Left cardiac atrium (tissue), 4 donors: ENCODE data around the gene TNRC6B. TPM values are rescaled to one million over a fixed set of nuclear protein-coding genes. Genes with fewer than 3 reads are reported as not detected.
A peak's percentile ranks its signal among the peaks of the same experiment; 100 is the strongest.
"Not testable (repeated sequence)": the region's sequence is repeated elsewhere in the genome, so short reads cannot be mapped to it uniquely, and the experiment has no call there.

Source experiments
- ATAC-seq, 2 donors: fragments of 200-7000 bp; cut with Tn5 transposase; one replicate each; pipeline ENCODE4 v1.9.1; 2020; ENCODE audit warnings: mild to moderate bottlenecking in 2 of 2, moderate library complexity in 2 of 2
- DNase-seq: peaks from one replicate; pipeline ENCODE4 v3.0.0-alpha.2; 2020
- intact Hi-C, 2 donors: fragments of 100-400 bp; cut with DNase I; formaldehyde crosslinking; loops; one replicate each; pipeline versions ENCODE4 v1.14.1 to v1.15.1; 2022 to 2023
- total RNA-seq, 2 donors: library from RNA; stranded (reverse); fragmentation: NEBNext Ultra II Directional; extraction: Animal tissue kit (Norgen Biotek cat#: 25700); gene quantifications; one replicate each; pipeline ENCODE4 v1.2.1, GENCODE V29; 2021
- donor health status: DM: no; HTN: yes; CAD: no.
- donor health status: DM: no; HTN: yes; CAD: no; lungs with severe emphysema.
- donor health status: DM: yes; HTN: yes; CAD: no.
- donor health status: Dilated cardiomyopathy.

The TNRC6B gene
- total RNA-seq, 2 donors from 2014 or later, result 30.6 to 39.8 TPM

- intact Hi-C loops, result no loop called here
- ATAC-seq, result no peak
- no peak for DNase-seq
Measured at GRCh38 chr22:40374567-40374966, 196.8 kb downstream of the TNRC6B start.

DNA sequence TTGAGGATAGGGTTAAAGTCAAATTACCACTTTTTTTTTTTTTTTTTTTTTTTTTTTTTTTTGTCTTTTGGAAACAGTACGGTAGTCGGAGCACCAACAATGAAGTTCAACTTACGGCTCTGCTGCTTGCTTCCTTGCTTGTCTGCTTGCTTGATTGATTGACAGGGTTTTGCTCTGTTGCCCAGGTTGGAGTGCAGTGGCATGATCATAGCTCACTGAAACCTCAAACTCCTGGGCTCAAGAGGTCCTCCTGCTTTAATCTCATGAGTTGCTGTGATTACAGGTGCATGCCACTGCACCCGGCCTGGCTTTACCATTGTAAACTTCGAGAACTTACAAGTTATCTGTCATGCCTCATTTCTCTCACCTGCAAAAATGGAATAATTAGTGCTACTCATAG lies 198.4 kb downstream of the TNRC6B start:
- intact Hi-C loops, result no loop called here
- ATAC-seq, result no peak

GRCh38 chr22:40377931-40378330 lies 200.2 kb downstream of the TNRC6B start:
- ATAC-seq, result no peak
- intact Hi-C loops, result no loop called here
- DNase-seq, result no peak

More for the DNA sequence above, 198.4 kb downstream of the TNRC6B start:
- DNase-seq, result no peak

GRCh38 chr22:40378448-40378847 lies 200.7 kb downstream of the TNRC6B start:
- intact Hi-C loops, ATAC-seq, DNase-seq: not testable (repeated sequence)

GRCh38 chr22:40381461-40381860 lies 203.7 kb downstream of the TNRC6B start:
- intact Hi-C loops, result no loop called here
- DNase-seq, result no peak
- ATAC-seq, result no peak

DNA sequence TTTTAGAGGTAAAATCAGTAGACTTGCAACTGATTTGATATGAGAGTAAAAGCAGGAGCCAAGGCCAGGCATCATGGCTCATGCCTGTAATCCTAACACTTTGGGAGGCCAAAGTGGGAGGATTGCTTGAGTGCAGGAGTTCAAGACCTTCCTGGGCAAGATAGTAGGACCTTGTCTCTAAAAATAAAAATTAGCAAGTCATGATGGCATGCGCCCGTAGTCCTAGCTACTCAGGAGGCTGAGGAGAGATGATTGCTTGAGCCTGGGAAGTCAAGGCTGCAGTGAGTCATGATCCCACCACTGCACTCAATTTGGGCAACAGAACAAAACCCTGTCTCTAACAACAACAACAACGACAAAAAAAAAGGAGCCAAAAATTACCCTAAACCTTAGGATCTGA lies 206.2 kb downstream of the TNRC6B start:
- intact Hi-C loops, result no loop called here
- DNase-seq (no peak), ATAC-seq (peak in 1 of 2 donors; percentile 73)

GRCh38 chr22:40385036-40385782 lies 207.5 kb downstream of the TNRC6B start:
- no peak for DNase-seq
- intact Hi-C loops, result no loop called here
- ATAC-seq, result no peak

Other genes starting within 250 kb of the TNRC6B start
- not detected for gene TMA7B, start 217.5 kb upstream of the TNRC6B start, total RNA-seq
- gene FAM83F, start 183.0 kb upstream of the TNRC6B start, total RNA-seq, result 1 to 10 TPM; 2.2 to 2.4 TPM
- gene ADSL, start 168.6 kb downstream of the TNRC6B start, total RNA-seq, result 10 to 100 TPM; 37.4 to 47.0 TPM
- gene SGSM3, start 192.7 kb downstream of the TNRC6B start, total RNA-seq, result 10 to 100 TPM; 39.1 to 45.3 TPM